DOHH2 (cell line): Measurements from ENCODE around the gene RASGRP1.
"Not testable (repeated sequence)": the region's sequence is repeated elsewhere in the genome, so short reads cannot be mapped to it uniquely, and the experiment has no call there.

Source experiments
- EZH2phosphoT487 ChIP-seq: fragments of 200-600 bp; sonication (generic); IDR thresholded peaks from 2 replicates; pipeline ENCODE4 v1.6.1; 2017; ENCODE audit warnings: borderline replicate concordance, mild to moderate bottlenecking, antibody characterized with exemption, low read length, moderate library complexity, mixed read lengths
- TF ChIP-seq, protein P1 (sequence below): fragments of 200-600 bp; sonication (generic); IDR thresholded peaks from one replicate; pipeline ENCODE4 v1.5.1; 2014; ENCODE audit warnings: antibody characterized with exemption, mild to moderate bottlenecking, low read depth, low read length; ENCODE audit not compliant: poor library complexity, severe bottlenecking

DNA sequence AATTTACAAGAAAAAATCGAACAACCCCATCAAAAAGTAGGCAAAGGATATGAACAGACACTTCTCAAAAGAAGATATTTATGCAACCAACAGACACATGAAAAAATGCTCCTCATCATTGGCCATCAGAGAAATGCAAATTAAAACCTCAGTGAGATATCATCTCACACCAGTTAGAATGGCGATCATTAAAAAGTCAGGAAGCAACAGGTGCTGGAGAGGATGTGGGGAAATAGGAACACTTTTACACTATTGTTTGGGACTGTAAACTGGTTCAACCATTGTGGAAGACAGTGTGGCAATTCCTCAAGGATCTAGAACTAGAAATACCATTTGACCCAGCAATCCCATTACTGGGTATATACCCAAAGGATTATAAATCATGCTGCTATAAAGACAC is 21.4 kb upstream of the RASGRP1 start:
- TF ChIP-seq, protein P1, sequence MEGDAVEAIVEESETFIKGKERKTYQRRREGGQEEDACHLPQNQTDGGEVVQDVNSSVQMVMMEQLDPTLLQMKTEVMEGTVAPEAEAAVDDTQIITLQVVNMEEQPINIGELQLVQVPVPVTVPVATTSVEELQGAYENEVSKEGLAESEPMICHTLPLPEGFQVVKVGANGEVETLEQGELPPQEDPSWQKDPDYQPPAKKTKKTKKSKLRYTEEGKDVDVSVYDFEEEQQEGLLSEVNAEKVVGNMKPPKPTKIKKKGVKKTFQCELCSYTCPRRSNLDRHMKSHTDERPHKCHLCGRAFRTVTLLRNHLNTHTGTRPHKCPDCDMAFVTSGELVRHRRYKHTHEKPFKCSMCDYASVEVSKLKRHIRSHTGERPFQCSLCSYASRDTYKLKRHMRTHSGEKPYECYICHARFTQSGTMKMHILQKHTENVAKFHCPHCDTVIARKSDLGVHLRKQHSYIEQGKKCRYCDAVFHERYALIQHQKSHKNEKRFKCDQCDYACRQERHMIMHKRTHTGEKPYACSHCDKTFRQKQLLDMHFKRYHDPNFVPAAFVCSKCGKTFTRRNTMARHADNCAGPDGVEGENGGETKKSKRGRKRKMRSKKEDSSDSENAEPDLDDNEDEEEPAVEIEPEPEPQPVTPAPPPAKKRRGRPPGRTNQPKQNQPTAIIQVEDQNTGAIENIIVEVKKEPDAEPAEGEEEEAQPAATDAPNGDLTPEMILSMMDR = not testable (repeated sequence)
- TF ChIP-seq EZH2phosphoT487 = not testable (repeated sequence)
